ENCODE data around the gene HSPB8.

DNA sequence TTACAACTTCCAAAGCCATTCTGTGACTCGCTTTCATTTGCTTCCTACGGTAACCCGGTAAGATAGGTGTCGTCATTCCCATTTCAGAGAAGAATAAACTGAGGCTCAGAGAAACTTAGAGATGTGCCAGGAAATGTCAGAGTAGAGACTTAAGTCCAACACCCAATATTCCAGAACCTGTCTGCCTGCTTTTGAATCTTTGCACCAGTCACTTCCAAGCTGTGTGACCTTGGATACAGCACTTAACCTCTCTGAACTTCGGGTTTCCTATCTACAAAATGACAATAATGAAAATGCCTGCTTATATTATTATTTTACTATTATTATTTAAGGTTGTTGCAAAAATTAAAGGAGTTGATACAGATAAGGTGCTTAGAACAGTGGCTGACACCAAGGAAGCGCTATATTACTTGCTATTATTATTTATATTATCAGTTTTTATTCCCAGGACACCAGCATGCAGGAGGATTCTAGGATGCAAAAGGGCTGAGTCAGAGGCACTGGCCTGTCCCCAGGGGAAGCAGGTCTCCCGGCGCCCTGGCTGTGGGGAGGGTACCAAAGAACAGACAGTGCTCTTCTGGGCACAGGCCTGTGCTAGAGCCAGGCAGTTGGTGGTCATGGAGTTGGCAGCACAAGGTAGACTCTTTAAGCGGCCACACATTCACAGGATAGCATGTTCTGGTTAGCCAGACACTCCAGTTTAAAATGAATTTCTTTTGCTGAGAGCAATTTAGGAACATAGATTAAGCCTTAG, 5.4 kb downstream of the HSPB8 start:
- TF ChIP-seq ZFX (IDR thresholded peaks at IDR 0.05): no peak
- TF ChIP-seq, protein P1, sequence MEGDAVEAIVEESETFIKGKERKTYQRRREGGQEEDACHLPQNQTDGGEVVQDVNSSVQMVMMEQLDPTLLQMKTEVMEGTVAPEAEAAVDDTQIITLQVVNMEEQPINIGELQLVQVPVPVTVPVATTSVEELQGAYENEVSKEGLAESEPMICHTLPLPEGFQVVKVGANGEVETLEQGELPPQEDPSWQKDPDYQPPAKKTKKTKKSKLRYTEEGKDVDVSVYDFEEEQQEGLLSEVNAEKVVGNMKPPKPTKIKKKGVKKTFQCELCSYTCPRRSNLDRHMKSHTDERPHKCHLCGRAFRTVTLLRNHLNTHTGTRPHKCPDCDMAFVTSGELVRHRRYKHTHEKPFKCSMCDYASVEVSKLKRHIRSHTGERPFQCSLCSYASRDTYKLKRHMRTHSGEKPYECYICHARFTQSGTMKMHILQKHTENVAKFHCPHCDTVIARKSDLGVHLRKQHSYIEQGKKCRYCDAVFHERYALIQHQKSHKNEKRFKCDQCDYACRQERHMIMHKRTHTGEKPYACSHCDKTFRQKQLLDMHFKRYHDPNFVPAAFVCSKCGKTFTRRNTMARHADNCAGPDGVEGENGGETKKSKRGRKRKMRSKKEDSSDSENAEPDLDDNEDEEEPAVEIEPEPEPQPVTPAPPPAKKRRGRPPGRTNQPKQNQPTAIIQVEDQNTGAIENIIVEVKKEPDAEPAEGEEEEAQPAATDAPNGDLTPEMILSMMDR (conservative IDR thresholded peaks at IDR 0.05): no peak
